NCI-H187 (cell line): Measurements from ENCODE around the gene ETNK2.

ENCODE experiments used
- DNase-seq, 2 experiments: peaks; one replicate each; lab custom pipeline; 2025; lab: John Stamatoyannopoulos, UW

The ETNK2 gene

DNA sequence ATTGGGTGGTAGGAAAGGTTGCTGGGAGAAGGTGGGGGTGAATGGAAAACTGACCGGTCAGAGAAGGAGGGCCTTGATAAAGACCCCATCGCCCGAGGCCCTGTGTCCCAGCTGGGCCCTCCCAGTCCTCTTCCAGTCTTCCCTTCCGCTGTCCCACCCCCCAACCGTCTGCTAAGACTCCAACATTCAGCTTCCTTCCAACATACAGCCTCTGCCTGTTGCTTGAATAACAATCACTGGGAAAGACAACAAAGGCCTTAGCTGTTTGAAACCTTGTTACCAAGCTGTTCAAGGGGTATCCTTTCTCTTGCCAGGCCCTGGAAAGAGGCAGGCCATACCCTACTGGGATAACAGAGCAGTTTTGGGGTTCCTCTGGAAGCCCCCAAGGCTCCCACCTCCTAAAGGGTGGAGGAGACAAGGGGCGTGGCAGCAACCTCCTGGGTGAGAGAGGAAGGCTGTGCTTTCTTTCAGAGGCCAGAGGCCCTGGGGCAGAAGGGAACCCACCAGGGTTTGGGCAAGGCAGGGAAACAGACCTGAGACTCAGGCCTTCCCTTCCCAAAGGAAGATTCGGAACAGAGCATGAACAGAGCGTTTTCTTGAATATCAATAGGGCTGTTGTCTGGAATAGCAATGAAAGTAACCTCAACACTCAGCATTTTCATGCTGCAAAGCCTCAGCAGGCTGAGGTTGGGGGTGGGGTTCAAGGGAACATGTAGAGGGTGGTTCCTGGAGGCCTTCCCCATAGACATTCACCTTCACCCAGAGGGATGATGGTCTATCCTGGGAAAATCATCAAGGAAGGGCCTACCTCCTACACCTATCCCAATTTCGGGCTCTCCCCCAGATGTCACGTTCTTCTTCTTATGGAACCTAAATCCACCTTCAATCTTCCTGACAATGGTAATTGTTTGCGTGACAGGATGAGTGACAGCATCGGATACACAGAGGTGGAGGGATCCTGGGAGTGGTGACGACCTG is 4.1 kb downstream of the ETNK2 start:
- DNase-seq = no peak

DNA sequence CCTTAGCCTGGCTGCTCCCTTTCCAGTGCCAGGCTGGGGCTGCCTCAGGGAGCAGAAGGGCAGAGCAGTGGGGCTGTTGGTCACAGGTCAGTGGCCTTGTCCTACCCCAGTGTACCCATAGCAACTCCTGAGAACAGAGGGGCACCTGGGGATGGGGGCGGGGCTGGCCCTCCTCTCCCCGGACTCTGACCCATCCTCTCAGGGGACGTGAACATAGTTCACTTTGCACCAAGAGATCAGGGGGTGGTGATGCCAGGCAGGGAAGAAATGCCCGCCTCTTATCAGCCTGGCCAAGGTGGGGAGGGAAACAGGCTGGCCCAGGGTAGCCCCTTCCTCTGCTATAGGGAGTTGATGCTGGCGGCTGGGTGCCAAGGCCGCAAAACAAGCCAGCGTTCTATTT is 4.9 kb downstream of the ETNK2 start:
- no peak for DNase-seq

DNA sequence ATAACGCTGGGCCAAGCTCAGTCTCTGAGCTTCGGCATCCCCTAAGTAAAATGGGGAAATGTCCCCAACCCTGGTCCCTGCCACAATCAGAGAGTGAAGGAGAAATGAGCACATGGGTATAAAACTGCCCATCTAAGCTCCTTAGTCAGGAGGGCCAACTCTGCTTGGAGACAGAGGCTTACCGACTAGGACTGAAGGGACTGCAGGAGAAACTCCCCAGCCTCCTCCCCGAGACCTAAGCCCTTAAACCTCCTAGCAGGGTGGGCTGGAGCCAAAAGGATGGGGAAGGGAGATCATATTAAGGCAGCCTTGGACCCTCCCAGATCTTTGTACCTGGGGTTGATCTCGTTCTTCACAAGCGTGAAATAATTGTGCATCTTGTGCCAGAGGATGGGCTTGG is 5.5 kb downstream of the ETNK2 start:
- no peak for DNase-seq

DNA sequence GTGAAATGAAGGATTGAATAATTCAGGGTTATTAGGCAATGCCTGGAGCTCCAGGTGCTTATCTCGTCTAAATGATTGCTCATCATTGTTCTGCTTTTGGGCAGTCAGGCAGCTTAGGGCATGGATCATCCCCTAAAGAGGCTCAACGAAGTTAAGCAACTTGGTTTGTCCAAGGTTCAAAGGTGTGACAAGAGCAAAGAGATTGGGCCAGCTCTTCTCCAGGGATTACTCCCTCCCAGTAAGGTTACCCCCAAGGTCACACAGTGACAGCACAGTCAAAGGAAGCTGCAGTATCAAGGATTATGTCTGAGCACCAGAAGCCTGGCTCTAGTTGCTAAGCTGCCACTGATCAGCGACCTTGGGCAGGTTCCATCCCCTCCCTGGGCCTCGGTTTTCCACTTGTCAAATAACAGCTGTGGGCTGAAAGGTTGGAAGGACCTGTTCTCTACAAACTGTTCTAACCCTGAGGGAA is 6.8 kb downstream of the ETNK2 start:
- DNase-seq = no peak

DNA sequence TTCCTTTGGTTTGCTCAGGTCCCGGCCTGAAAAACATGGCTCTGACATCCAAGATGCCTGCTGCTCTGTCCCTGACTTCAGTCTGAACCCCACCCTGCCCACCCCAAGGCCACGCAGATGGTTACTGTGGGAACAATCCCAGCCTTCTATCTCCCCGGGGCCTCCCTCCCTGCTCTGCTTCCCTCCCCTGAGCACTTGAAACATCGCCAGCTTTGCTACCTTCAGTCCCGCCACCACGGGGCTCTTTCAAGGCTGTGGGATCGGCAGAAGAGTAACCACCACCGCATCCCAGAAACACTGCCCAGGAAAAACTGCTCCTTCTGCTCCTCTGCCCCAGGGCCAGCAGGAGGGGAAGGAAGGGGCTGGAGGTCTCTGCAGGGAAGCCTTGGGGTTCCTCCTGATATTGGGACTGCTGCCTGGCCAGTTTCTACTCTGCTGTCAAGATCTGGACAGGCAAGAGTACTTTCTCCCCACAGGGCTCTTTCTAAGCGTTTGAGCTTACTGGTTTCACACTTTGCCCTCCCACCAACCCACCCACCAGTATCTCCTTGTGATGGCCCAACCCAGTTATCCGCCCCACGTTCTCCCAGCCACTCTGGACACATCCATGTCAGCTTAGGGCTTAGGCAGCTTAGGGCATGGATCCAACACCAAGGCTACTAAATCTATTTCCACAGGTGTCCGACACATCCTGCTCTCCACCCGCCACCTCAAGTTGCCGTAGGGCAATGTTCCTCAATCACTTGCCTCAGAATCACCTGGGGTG is 8.4 kb downstream of the ETNK2 start:
- no peak for DNase-seq

DNA sequence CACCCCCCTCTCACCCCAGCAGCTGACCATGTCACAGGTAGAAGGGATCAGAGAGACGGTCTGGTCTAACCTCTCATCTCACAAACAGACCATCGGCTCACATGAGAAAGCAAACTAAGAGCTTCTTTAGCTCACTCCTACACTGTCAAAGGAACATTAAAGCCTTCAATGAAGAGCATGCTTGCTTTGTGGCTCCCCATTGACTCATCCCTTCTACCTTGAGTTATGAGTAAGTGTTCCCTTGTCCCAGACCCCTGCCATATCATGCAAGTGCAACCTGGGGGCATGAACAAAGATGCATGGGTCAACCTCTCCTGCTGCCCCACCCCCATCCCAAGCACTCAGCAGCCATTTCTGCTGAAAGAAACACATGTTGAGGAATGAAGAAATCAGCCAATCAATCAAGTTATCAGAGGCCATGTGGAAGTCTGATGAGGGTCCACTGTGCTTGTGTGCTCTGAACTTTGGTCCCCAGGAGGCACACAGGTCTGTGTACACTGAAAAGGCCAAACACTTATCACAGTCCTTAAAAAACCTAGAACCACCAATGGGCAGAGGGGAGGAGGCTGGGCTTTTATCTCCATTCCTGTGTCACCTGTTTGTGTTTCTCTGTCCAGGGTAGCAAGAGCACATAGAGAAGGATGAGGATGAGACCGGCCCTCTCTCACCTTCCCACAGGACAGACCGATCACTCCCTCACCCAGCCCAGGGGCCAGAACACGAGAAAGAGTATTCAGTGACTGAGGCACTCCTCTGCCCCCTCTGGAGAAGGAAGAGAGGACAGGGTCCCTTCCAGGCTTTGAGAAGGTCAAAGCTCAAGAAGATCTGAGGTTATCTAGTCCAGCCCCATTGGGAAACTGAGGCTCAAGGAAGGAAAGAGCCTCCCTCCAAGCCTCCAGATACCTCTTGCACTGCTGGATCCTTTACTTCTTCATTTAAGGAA is 9.5 kb downstream of the ETNK2 start:
- DNase-seq = no peak

DNA sequence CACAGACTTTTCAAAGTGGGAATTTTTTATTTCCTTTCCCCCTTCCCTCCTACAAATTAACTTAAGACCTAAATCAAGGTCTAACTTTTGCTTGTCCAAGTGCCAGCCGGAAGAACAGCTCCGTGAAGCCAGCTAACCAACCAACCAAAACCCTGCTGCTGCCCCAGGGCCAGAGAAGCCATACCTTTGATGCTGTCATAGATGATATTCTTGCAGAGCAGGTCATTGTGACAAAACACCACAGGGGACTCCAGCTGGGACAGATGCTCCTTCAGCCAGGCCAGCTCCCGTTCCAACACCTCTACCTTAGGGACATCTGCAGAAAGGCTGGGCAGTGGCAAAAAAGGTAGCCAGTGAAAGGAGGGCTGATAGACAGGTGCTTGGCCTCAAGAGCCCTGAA is 10.7 kb downstream of the ETNK2 start:
- no peak for DNase-seq

DNA sequence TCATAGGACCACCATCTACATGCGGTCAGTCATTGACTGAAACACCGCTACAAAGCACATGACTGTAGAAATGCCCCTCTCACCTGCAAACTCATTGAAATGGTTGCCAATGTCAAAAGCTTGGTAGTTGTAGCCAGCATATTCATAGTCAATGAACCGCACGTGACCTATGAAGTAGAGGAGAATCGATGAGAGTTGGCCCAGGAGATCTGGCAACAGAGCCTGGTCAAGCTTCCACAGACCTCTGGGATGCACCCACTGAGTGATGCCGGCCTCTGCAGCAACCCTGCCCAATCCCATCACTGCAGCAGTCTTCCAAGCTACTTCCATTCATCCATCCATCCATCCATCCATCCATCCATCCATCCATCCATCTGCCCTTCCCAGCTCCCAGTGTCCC is 11.9 kb downstream of the ETNK2 start:
- no peak for DNase-seq

DNA sequence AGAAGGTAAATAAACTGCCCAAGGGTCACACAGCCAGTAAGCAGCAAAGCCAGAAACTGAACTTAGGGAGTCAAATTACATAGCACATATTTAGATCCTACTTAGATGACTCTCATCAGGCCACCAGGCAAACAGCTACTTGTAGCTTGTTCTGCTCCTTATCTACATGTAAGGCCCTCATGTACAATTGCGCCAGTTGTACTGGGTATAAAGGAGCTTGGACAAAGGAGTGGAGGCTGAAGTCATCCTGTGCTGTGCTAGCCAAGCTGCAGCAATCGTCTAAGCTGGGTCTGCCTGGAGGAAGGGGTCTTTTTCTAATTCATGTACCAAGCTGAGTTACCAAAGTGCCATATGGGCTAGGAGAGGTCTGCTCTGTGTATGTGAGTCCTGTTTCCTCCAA is 12.8 kb downstream of the ETNK2 start:
- DNase-seq = no peak

DNA sequence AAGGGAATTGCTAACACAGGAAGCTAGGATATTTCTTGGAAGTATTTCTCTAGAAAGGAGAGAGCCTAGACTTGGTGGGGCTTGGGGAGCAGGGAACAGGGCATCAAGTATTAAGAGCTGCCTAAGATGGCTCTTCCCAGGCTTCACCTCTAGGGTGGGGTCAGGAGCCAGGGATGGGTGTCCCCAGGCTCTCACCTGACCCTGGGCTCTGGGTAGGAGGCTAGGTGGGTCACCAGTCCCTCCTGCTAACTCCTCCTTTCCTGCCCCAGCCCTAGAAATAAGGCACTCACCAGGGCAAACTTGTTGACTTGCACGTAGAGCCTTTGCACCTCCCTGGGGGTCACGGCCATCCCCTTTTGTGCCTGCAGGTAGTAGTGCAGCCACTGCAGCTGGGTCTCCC is 15.0 kb downstream of the ETNK2 start:
- no peak for DNase-seq

DNA sequence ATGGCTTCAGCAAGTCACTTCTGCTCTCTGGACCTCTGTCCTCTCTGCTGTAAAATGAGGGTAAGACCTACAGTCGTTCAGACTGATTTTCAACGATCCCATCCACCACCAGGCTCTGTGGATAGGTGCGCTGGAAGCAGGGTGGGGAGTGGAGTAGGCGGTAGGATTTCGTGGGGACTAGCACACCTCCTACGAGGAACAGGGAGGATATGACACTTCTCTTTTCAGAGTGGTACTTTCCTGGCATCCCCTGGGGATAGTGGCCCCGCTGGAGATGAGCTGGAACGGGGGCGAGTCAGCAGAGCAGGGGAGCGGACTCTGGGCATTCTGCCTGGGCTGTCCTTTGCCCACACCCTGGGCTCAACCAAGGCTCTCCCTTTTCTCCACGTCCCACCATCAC is 17.7 kb downstream of the ETNK2 start:
- no peak for DNase-seq

DNA sequence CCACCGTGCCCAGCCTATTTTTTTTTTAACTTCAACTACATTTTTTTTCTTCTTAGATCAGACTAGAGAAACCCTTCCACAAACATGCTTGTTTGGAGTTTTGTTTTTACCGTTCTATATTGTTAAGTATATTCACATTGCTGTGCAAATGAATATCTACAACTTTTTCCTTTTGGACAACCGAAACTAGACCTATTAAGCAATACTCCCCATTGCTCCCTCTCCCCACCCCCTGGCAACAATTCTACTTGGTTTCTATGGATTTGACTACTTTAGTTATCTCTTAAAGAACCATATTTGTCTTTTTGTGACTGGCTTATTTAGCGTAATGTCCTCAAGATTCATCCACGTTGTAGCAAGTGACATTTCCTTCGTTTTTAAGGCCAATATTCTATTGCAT is 19.1 kb downstream of the ETNK2 start:
- DNase-seq = no peak

DNA sequence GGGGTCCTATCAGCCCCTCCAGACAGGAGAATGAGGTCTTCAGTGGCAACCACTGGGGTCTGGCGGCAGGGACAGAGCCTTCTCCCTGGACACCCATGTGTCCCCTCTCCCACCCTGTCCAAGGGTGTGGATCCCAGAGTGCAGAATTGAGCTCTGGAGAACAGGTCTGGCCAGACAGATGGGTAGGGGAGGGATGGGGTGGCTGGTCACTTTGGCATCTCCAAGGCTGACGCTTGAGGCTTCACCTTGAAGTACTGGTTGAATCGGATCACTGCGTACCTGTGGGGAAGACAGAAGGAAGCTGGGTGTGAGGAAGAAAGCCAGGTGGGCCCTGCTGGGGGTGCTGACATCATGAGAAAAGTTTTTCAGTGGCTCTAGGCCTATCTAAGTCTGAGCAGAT is 19.9 kb downstream of the ETNK2 start:
- DNase-seq = no peak

DNA sequence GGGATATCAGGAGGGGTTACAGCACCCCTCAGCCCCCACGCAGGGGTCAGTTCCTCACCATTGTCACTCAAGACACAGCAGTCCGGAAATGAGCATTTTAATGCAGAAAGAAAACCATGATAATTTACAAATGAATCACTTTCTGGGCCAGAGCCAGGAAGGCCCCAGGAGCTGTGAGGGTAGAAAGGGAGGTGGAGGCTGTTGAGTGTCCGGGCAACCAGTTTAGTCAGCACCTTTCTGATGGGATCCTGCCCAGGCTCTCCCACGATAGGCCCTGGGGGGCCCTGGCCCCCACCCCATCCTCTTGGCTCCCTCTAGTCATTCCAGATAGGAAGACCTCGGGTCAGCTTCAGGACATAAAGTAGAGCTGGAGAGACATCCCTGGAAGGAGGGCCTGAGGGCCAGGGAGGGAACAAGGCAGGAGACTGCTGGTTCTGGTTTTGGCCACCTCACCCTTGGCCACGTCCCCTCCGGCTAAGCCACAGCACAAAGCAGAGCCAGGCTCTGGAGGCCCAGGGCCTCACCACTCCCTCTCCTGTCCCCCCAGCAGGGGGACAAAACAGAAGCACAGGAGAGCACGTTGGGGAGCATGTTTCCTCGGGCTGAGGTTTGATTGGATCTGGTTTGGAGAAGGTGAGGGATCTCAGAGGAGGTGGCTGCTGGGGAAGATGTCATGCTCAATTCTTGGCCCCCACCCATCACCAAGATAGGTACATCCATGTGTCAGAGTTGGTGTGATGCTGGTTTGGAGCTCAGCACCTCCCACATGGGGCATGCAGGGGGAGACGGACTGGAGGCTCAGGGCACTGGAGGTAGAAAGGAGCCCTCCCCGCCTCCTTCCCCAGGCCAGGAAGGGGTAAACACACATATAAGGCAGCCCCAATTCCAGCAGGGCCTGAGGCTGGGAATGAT is 20.6 kb downstream of the ETNK2 start:
- DNase-seq = no peak

DNA sequence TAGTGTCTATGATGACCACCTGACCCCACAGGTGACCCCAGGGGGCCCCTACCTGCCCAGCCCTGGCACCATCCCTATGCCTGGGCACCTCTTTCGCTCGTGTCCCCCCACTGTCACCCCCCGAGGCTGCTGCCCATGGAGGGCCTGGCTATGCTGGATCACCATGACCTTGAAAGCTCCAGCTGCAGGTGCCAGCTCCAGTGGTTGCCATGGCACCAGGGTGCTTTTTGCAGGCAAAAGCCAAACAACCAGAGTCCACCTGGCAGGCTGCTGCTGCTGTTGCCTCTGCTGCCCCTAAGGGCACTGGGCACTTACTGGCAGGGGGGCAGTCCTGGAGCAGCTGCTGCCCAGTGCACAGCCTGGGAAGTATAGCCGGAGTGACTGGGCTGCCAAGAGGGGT is 21.7 kb downstream of the ETNK2 start:
- DNase-seq = no peak

DNA sequence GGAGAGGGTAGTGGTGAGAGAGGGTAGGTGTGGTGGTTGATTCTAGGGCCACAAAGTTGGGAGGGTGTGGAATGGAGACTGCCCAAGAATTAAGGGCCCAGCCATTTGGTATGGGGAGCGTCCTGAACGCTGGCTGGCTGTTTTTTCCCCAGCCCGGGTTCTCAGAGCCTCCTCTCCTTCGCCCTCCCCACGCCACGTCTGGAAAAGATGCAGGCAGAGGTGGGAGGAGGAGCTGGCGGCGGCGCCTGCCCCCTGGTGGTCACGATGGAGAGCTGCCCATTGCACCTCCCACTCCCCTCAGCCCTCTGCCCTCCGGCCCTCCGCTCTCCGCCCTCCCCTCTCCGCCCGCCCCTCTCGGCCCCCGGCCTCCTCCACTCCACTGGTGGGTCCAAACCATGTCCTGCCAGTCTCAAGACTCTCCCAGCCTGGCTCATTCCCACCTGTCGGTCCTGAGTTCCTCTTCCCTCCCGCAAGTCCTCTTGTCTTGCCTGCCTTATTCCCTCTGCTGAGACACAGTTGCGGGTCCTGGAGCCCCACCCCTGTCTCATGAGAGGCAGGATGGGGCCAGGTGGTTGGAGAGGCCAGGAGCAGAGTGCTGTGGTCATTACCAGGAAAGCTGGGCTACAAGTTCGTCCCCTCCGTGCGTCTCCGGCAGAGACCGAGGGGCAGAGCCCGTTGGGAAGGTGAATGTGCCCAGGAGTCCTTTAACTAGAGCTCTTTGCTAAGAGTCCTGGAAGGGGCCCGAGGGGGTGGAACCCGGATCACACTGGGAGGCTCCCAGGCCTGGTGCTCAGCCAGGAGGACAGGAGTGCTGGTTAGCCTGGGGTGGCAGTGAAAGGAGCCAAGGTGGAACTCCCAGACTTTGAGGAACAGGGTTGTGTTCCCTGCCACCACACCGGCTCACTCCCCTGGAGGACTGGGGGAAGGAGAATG is 22.6 kb downstream of the ETNK2 start:
- peak; percentile 45 to 63 for DNase-seq

DNA sequence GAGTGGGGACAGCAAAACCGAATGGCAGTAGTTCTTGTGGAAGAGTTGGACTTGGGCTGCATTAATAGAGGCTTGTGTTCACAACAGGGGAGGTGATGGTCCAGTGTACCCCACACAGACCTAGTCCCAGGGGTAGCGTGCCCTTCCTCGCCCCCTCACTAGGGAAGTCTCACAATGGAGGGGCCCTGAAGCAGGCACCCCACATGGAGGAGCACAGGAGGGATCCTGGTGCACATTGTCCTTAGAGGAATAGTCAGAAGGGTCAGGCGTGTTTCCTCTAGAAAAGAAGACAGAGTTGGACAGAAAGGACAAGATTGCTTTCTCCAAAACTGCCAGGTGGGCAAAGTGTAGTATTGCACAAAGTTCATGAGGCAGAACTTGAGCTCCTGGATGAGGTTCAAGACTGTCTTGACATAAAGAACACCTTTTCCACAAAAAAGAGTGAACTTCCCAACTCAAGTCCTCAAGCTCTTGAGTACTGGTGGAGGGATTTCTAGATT is 23.3 kb downstream of the ETNK2 start:
- no peak for DNase-seq

DNA sequence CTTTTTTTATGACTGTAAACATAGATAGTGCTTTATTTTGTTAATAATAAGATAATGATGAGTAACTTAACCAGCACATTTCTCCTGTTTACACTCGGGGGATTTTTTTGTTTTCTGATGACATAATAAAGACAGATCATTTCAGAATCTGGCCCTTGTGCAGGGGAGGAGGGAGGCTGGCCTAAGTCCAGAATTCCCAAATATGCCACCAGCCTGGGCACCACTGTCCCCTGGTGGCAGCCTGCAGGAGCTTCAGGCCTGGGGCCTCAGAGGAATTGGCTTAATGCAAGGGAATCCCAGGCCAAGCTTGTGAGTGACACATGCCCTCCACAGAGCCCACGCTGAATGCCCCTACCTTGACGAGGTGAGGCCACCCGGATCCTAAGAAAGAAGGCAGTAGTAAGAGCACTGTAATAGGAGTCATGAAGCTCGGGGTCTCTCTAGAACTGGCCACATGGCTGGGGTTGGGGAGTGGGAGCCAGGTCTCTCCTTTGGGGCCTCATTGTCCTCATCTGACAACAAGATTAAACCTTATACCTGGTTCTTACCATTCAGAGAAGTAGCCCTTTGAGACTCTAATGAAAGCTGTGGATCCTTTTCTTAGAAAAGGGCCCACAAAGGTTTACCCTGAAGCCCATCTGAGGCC is 24.1 kb downstream of the ETNK2 start:
- peak; percentile 40 to 83 for DNase-seq

DNA sequence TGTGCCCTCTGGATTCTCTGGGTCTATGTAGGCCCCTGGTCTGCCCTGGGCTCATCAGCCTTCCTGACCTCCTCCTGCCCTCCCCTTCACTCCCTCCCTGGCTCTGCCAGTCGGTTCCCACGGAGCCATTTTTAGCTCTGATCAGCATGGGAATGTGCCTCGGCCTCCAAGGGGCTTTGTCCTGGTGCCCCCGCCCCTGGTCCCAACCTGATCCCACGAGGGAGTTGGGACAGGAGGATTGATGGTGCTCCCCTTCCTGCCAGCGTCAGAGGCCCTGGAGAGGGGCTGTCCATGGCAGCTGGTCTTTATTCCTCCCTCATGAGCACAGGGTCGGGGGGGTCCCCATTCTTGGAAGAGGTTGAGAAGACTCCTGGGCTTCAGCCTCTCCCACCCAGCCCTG is 24.9 kb downstream of the ETNK2 start:
- no peak for DNase-seq
